NT2/D1 (cell line): Measurements from ENCODE around the gene TMX4.
"Not testable (repeated sequence)": the region's sequence is repeated elsewhere in the genome, so short reads cannot be mapped to it uniquely, and the experiment has no call there.

Source experiments
- DNase-seq: peaks from one replicate; pipeline ENCODE4 v3.0.0-alpha.2; 2011; ENCODE audit warnings: low read depth, low spot score
- H3K27me3 ChIP-seq: 2 replicates; pipeline ENCODE4 v1.6.0; 2011; ENCODE audit warnings: mild to moderate bottlenecking; ENCODE audit not compliant: insufficient read length, insufficient read depth
- H3K36me3 ChIP-seq: 2 replicates; pipeline ENCODE4 v1.6.1; 2011; ENCODE audit warnings: mild to moderate bottlenecking, low read length, mixed read lengths; ENCODE audit not compliant: insufficient read depth, insufficient read length
- H3K4me1 ChIP-seq: 2 replicates; pipeline ENCODE4 v1.5.1; 2011; ENCODE audit not compliant: insufficient read depth, insufficient read length
- H3K4me3 ChIP-seq: 2 replicates; pipeline ENCODE4 v1.5.1; 2011; ENCODE audit warnings: low read depth; ENCODE audit not compliant: insufficient read length
- H3K9ac ChIP-seq: 2 replicates; pipeline ENCODE4 v1.6.0; 2011; ENCODE audit warnings: low read depth; ENCODE audit not compliant: insufficient read length
- H3K9me3 ChIP-seq: 2 replicates; pipeline ENCODE4 v1.5.1; 2011; ENCODE audit warnings: mild to moderate bottlenecking, low read length; ENCODE audit not compliant: insufficient read depth
- SUZ12 ChIP-seq: IDR thresholded peaks from 2 replicates; pipeline ENCODE4 v1.6.1; 2011; ENCODE audit not compliant: insufficient read length, insufficient read depth; ENCODE audit errors: extremely low read depth
- YY1 ChIP-seq: IDR thresholded peaks from 2 replicates; pipeline ENCODE4 v1.6.1; 2011; ENCODE audit not compliant: insufficient read length, insufficient read depth
- ZNF274 ChIP-seq: IDR thresholded peaks from 2 replicates; pipeline ENCODE4 v1.6.1; 2011; ENCODE audit warnings: mild to moderate bottlenecking, low read depth, low read length

Gene TMX4

GRCh38 chr20:7971536-7972280 lies 47.9 kb downstream of the TMX4 start:
- no peaks in the 10 kb centered on the region for H3K4me1 ChIP-seq
- no peak overlapping the region for H3K4me3 ChIP-seq
- no peak for DNase-seq
- H3K27me3 ChIP-seq, result no peaks in the 10 kb centered on the region
- no peaks in the 10 kb centered on the region for H3K9me3 ChIP-seq
- no peak overlapping the region for H3K9ac ChIP-seq
- H3K36me3 ChIP-seq, result no peaks in the 10 kb centered on the region
- TF ChIP-seq ZNF274 (no peak), YY1 (no peak), SUZ12 (no peak)

GRCh38 chr20:7967199-7967844 lies 52.2 kb downstream of the TMX4 start:
- no peak for TF ChIP-seq YY1
- no peak for TF ChIP-seq SUZ12
- Histone ChIP-seq H3K4me3 (no peak overlapping the region), H3K27me3 (no peaks in the 10 kb centered on the region), H3K9me3 (no peaks in the 10 kb centered on the region), H3K36me3 (no peaks in the 10 kb centered on the region), H3K4me1 (no peaks in the 10 kb centered on the region), H3K9ac (no peak overlapping the region)
- DNase-seq, result no peak

GRCh38 chr20:7966176-7966575 lies 53.4 kb downstream of the TMX4 start:
- H3K27me3 ChIP-seq, result no peaks in the 10 kb centered on the region
- H3K9ac ChIP-seq, result no peak overlapping the region
- H3K36me3 ChIP-seq, result no peaks in the 10 kb centered on the region
- no peak overlapping the region for H3K4me3 ChIP-seq
- H3K4me1 ChIP-seq, result no peaks in the 10 kb centered on the region
- no peak for DNase-seq
- TF ChIP-seq SUZ12 (no peak), YY1 (no peak), ZNF274 (no peak)
- H3K9me3 ChIP-seq, result no peaks in the 10 kb centered on the region

GRCh38 chr20:7959484-7959883 lies 60.1 kb downstream of the TMX4 start:
- Histone ChIP-seq H3K36me3 (no peaks in the 10 kb centered on the region), H3K9me3 (peaks cover 17% of the 10 kb centered on the region; the same call in 1 of the 2 replicates), H3K27me3 (no peaks in the 10 kb centered on the region), H3K4me3 (no peak overlapping the region), H3K4me1 (no peaks in the 10 kb centered on the region), H3K9ac (no peak overlapping the region)
- no peak for TF ChIP-seq SUZ12
- no peak for TF ChIP-seq ZNF274
- no peak for TF ChIP-seq YY1
- no peak for DNase-seq

GRCh38 chr20:7956561-7956960 lies 63.0 kb downstream of the TMX4 start:
- not testable (repeated sequence) for DNase-seq, H3K36me3 ChIP-seq, H3K4me3 ChIP-seq, H3K27me3 ChIP-seq, H3K4me1 ChIP-seq, H3K9ac ChIP-seq
- peaks cover 17% of the 10 kb centered on the region; the same call in 1 of the 2 replicates for H3K9me3 ChIP-seq

- H3K36me3 ChIP-seq, result no peaks in the 10 kb centered on the region
- H3K4me3 ChIP-seq, result no peak overlapping the region
- DNase-seq, result peak; percentile 55
- TF ChIP-seq YY1, result no peak
- no peak for TF ChIP-seq SUZ12
- TF ChIP-seq ZNF274, result no peak
- H3K9ac ChIP-seq, result no peak overlapping the region
- no peaks in the 10 kb centered on the region for H3K4me1 ChIP-seq
- no peaks in the 10 kb centered on the region for H3K9me3 ChIP-seq
- no peaks in the 10 kb centered on the region for H3K27me3 ChIP-seq
Observed at GRCh38 chr20:7950387-7950786, 69.2 kb downstream of the TMX4 start.

GRCh38 chr20:7943891-7944290 lies 75.7 kb downstream of the TMX4 start:
- H3K9me3 ChIP-seq, result peaks cover 8% of the 10 kb centered on the region; the same call in 1 of the 2 replicates
- no peaks in the 10 kb centered on the region for H3K4me1 ChIP-seq
- no peaks in the 10 kb centered on the region for H3K36me3 ChIP-seq
- H3K27me3 ChIP-seq, result no peaks in the 10 kb centered on the region
- TF ChIP-seq ZNF274, result no peak
- no peak for TF ChIP-seq YY1
- TF ChIP-seq SUZ12, result no peak
- H3K4me3 ChIP-seq, result no peak overlapping the region
- H3K9ac ChIP-seq, result no peak overlapping the region
- no peak for DNase-seq
